ENCODE measurements around the gene SPO11.

SPO11 gene

GRCh38 chr20:57378107-57378506, 48.5 kb downstream of the SPO11 start:
- DNase-seq, result no peak

DNA sequence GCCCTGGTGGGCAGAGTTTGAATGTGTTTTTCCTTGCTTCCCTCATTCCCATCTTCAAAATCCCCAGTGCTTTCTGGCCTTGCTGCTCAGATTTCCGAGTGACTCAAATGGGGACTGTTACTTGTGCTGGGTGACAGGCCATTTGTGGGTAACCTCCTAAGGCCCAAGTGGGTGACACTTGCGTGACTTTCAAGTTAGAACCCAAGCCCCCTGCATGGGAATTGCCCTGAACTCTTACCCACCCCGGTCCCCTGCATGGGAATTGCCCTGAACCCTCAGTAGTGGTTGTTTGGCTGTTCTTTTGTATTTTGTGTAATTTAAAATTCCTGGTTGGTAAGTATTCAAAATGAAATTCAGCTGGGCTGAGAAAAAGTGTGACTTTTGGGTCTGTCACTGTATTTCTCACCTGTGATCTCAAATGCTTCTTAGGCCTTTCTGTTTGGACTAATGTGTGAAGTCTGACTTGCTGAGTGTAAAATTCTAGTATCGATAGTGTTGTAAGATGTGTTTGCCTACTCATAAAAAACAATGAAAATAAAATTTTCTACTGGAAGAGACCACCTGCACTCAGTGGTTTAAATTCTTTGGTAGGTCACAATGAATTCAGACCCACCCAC, 49.2 kb downstream of the SPO11 start:
- no peak for DNase-seq

- DNase-seq, result no peak
These were observed 49.7 kb downstream of the SPO11 start for GRCh38 chr20:57379263-57379647.

DNA sequence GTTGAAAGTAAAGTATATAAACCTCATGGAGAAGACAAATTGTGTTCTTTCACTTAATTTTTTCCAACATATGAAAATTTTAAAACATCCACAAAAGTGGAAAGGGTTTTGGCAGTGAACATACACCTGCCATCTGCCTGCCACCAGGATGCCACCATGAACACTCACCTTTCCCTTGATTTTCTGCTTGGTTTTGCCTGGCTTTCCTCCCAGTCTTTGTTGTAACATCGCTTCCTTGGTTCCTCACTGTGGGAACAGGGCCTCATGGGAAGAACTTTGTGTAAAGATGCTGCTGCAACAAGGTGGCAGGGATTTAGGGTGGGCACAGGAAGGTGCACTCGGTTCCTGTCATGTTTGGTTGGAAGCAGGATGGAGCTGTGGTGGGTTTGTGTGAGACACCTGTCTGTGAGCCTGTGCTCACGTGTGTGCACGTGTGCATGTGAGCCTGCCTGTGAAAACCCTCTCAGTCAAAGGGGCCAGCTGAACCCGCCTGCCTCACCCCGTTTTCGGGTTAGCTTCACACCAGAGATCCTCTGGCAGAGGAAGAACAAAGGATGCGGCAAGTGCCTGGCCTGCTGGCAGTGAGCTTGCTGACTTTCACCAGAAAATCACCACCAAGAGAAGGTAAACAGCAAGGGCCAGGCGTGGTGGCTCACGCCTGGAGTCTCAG, 50.6 kb downstream of the SPO11 start:
- DNase-seq, result no peak

- peak; percentile 46 to 79 for DNase-seq
These were observed 52.2 kb downstream of the SPO11 start for GRCh38 chr20:57381596-57382503.

GRCh38 chr20:57382516-57382915, 52.9 kb downstream of the SPO11 start:
- no peak for DNase-seq

- no peak for DNase-seq
These were observed 54.1 kb downstream of the SPO11 start for GRCh38 chr20:57383447-57384347.

DNA sequence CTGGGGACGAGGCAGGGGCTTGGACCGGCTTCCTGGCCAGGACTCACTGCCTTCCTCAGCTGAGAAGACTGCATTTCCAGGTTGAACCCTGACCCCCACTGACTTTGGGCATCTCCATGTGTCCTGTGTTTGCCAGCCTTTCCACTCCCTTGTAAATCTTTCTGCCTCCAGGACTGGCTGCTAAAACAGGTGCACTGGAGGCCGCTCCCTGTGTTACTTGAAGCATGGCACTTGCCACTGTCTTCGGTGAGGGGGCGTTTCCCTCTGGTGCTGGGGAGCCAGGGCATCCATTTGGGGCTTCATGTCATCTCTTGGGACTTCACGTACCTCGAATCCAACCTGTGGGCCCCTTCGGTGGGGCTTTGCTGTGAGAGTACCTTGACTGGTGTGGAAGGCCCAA, 54.9 kb downstream of the SPO11 start:
- no peak for DNase-seq

- DNase-seq, result no peak
These were observed 55.6 kb downstream of the SPO11 start for GRCh38 chr20:57384953-57385761.

DNA sequence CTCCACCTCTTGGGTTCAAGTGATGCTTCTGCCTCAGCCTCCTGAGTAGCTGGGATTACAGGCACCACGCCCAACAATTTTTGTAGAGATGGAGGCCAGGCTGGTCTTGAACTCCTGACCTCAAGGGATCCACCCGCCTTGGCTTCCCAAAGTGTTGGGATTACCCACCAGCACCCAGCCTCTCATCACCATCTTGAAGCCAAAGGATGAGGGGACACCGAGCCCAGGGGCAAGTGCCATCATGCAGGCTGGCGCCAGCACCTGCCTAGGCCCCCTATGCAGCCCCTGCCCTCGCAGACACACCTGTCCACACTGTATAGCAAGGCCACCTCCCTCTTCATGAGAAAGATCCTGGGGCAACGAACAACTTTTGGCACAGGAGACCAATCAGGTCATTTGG, 56.3 kb downstream of the SPO11 start:
- no peak for DNase-seq

DNA sequence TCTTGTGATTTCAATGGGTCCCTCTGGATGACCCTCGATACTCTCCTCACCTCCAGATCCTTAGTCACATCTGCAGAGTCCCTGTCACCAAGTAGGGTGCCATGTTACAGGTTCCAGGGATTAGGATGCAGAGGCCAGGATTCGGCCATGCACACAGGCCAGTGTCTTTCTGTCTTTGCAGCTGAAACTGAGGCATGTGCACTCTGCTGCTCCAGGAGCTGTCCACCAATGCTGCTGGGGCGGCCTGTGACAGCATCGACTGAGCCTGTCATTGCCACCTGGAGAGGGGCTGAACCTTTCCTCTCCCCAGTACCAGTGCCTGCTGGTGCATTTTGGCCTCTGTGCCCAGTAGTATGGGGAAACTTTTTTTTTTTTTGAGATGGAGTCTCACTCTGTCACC, 57.2 kb downstream of the SPO11 start:
- DNase-seq, result no peak

GRCh38 chr20:57387463-57387862, 57.9 kb downstream of the SPO11 start:
- no peak for DNase-seq

GRCh38 chr20:57387945-57388371, 58.4 kb downstream of the SPO11 start:
- no peak for DNase-seq

DNA sequence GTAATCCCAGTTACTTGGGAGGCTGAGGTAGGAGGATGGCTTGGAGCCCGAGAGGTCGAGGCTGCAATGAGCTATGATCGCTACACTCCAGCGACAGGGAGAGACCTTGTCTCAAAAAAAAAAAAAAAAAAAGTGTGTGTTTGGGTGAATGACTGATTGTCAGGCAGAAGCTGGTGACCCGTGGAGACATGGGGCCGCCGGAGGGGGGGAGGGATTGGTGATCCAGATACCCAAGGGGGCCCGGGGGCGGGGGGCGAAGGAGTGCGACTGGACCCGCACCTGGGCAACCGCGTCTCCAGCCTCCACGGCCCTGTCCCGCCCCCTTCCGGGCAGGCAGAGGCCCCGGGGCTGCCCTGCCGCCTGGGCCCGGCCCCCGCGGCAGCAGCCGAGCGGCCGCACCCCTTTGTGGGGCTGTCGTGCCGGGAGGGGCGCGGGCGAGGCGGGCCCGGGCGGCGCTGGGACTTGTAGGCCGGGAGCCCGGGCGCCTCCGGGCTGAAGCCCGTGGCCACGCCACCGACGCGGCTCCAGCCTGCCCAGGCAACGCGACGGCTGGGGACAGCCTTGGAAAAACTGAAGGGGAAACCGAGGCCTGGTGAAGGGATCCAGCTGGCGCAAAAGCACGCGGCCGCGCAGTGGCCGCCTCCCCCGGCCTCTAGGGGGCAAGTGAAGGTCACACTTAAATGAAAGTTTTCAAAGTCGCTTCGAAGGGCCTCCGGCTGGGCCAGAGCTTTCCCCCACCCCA, 59.5 kb downstream of the SPO11 start:
- DNase-seq, result no peak

- DNase-seq, result no peak
These were observed 60.3 kb downstream of the SPO11 start for GRCh38 chr20:57389695-57390603.

DNA sequence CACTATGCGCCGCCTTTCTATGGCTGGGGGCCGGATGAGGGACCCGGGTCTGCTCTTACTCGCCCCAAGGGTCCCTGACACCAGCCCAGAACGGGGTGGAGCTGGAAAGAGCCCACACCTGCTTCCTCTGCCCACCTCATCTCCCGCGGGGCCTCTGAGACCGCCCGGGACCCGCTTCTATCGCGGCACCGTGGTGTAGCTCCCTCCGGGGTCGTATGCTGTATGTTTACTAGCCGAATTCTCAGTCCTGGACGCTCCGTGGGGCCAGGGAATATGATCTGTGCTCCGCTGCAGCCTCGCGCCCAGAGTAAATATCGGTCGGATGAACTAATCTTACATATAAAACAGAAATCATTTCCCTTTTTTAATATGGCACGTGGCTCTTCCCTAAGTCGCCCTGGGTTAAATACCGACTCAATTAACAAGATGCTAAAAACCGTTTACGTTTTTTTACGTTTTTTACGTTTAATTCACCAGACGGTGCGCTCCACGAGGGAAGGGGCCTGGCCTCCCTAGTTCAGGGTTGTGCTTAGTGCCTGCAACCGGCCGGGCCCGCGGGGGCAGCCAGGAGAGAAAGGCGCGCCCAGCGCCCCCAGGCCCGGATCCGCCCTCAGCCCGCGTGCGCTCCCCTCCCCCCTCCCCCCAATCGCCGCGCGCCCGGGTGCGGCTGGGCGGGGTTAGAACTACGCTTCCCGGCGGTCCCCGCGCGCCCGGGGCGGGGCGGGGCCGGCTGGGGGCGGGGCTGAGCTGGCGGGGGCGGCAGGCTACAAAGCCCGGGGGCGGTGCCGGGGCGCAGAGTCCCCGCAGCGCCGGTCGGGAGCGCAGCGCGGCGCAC, 61.2 kb downstream of the SPO11 start, which contains the start of gene RBM38:
TSS of gene RBM38 (plus strand) at position 793 of the 835 bp plus-strand sequence. CDS start 186 bp downstream, outside the sequence.
- DNase-seq, result peak; percentile 50 to 89

DNA sequence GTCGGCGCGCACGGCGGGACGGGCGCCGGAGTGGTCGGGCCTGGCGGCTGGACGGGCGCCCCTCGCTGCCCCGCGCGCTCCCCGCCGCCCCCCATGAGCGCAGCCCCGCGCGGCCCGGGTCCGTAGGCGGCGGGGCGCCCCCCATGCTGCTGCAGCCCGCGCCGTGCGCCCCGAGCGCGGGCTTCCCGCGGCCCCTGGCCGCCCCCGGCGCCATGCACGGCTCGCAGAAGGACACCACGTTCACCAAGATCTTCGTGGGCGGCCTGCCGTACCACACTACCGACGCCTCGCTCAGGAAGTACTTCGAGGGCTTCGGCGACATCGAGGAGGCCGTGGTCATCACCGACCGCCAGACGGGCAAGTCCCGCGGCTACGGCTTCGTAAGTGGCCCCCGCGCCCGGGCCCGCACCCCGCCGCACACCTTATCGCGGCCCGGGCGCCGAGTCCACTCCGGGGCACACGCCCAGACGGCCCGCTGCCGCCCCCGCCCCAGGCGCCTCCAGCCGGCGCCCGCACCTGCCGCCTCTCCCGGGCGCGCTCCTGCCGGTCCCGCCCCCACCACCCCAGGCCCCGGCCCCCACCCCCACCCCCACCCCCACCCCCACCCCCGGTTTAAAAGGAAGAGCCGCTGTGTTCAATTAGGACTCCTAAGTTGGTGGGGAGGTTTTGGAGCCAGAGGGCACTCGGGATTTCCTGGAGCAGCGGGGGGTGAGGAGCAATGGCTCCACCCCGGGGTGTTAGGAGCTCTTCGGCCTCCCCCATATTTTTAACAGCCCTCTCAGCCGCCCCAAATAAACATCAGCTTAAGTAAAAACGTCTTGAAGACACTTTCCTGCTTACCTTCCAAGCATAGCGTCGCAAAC, 62.1 kb downstream of the SPO11 start:
- DNase-seq, result no peak
